Stimulated activated naive CD8-positive, alpha-beta T cell treated with anti-CD3 and anti-CD28 coated beads, Interleukin-15, Interleukin-2, amounts not matched to agents 100 ng/mL and 50 ng/mL, for 24 hours (primary cell): ENCODE measurements around the gene TMEM176A.
A peak's percentile ranks its signal among the peaks of the same experiment; 100 is the strongest.
"Not testable (repeated sequence)": the region's sequence is repeated elsewhere in the genome, so short reads cannot be mapped to it uniquely, and the experiment has no call there.

ENCODE experiments used
- H3K27ac Mint-ChIP-seq: one replicate; pipeline ENCODE4 v1.8.0; 2021; ENCODE audit warnings: mild to moderate bottlenecking, mixed read lengths
- H3K27me3 Mint-ChIP-seq: one replicate; pipeline ENCODE4 v1.8.0; 2021; ENCODE audit warnings: mixed read lengths
- H3K36me3 Mint-ChIP-seq: one replicate; pipeline ENCODE4 v1.8.0; 2021; ENCODE audit warnings: low read depth, mixed read lengths
- H3K4me1 Mint-ChIP-seq: one replicate; pipeline ENCODE4 v1.8.0; 2021; ENCODE audit warnings: low read depth, mixed read lengths
- H3K4me3 Mint-ChIP-seq: one replicate; pipeline ENCODE4 v1.8.0; 2021; ENCODE audit warnings: mild to moderate bottlenecking, mixed read lengths
- H3K9me3 Mint-ChIP-seq: one replicate; pipeline ENCODE4 v1.8.0; 2021; ENCODE audit warnings: mixed read lengths

The TMEM176A gene

GRCh38 chr7:150799741-150800580 lies 608 bp upstream of the TMEM176A start, which contains the start of gene TMEM176B:
Gene TMEM176B, minus strand, starts transcription at chr7:150800364. Its CDS starts 3,795 bp downstream, at chr7:150796569.
- Mint-ChIP-seq H3K36me3 (no peaks in the 10 kb centered on the region), H3K9me3 (no peaks in the 10 kb centered on the region), H3K4me1 (peaks cover 8% of the 10 kb centered on the region), H3K27ac (no peak within 1 kb of the TSS), H3K27me3 (peaks cover 48% of the 10 kb centered on the region), H3K4me3 (peak within 1 kb of the TSS; percentile 49)

DNA sequence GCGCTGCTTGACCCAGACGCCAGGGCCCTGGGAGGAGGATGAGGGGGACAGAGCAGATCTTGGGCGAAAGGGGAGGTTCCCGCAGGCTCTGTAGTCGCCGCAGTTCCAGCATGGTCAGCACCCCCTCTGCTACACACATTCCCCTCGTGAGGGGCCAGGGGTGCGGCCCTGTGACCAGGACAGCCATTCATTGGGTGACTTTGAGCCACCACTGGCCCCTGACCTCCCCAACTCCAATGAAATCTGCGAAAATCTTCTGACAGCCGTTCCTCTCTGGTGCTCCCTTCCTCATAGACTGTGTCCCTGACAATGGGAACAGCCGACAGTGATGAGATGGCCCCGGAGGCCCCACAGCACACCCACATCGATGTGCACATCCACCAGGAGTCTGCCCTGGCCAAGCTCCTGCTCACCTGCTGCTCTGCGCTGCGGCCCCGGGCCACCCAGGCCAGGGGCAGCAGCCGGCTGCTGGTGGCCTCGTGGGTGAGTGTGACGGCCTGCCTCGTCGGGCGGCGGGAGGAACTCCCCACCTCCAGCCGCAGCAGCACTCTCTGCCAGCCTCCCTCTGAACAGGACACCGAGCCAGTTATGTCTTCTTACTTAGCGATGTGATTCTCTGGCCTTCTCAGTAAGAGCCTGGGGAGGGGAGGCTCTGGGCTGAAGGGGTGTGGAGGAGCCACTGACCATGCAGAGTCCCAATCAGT lies 825 bp downstream of the TMEM176A start:
- no peaks in the 10 kb centered on the region for H3K36me3 Mint-ChIP-seq
- H3K4me3 Mint-ChIP-seq: peak overlapping the region; percentile 49
- H3K9me3 Mint-ChIP-seq: peaks cover 6% of the 10 kb centered on the region
- H3K4me1 Mint-ChIP-seq: peaks cover 8% of the 10 kb centered on the region
- no peak overlapping the region for H3K27ac Mint-ChIP-seq
- peaks cover 48% of the 10 kb centered on the region for H3K27me3 Mint-ChIP-seq

GRCh38 chr7:150801946-150802771 lies 1.6 kb downstream of the TMEM176A start:
- Mint-ChIP-seq H3K36me3 (no peaks in the 10 kb centered on the region), H3K27me3 (peaks cover 50% of the 10 kb centered on the region), H3K4me3 (peak overlapping the region; percentile 24), H3K9me3 (peaks cover 11% of the 10 kb centered on the region), H3K4me1 (peaks cover 8% of the 10 kb centered on the region), H3K27ac (no peak overlapping the region)

DNA sequence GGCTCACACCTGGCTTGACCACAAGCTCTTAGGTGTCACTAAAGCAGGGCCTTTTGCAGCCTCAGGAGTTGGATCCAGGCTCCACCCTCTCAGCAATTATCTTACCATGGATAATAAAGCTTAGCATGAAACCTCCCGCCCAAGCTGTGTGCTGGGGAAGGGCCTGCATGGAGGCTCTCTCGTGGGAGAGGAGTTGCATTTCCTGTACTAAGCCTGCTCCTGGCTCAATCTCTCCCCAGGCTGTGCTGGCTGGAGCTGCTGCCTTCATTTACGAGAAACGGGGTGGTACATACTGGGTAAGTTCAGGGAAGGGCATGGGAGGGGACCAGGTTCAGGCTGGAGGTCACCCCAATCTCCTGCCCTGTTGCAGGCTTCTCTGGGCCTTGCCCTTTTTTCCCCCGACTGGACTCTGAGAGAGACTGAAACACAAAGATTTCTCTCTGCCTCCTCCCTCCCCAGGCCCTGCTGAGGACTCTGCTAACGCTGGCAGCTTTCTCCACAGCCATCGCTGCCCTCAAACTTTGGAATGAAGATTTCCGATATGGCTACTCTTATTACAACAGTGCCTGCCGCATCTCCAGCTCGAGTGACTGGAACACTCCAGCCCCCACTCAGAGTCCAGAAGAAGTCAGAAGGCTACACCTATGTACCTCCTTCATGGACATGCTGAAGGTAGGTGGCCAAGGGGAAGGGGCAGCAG lies 2.7 kb downstream of the TMEM176A start:
- Mint-ChIP-seq H3K36me3 (no peaks in the 10 kb centered on the region), H3K4me1 (peaks cover 8% of the 10 kb centered on the region), H3K9me3 (peaks cover 11% of the 10 kb centered on the region), H3K4me3 (no peak overlapping the region), H3K27ac (no peak overlapping the region), H3K27me3 (peaks cover 42% of the 10 kb centered on the region)

DNA sequence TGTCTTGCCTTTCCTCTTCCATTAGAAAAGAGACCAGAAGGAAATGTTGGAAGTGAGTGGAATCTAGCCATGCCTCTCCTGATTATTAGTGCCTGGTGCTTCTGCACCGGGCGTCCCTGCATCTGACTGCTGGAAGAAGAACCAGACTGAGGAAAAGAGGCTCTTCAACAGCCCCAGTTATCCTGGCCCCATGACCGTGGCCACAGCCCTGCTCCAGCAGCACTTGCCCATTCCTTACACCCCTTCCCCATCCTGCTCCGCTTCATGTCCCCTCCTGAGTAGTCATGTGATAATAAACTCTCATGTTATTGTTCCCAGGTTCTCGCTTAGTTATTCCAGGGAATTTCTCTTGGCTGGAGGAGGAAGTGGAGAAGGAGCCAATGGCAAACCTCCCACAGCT lies 4.2 kb downstream of the TMEM176A start:
- Mint-ChIP-seq H3K4me1 (peaks cover 8% of the 10 kb centered on the region), H3K4me3 (no peak overlapping the region), H3K27me3 (peaks cover 41% of the 10 kb centered on the region), H3K36me3 (no peaks in the 10 kb centered on the region), H3K27ac (no peak overlapping the region), H3K9me3 (peaks cover 11% of the 10 kb centered on the region)

DNA sequence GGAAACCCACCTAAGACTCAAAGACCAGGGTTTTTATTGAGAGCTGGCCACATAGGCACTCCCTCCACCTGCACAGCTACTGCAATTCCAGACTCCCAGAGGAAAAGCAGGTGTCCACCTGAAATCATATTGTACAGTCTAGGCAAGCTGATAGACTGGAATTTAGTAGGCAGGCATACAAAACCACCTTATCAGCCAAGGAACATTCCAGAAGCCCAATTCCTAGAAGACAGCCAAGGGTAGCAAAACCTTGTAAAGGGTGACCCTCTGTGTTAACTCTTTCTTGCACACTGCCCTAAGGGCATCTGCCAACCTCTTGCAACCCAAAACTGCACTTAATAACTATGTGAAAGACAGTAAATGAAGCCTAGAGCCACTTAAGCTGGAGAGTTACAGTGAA lies 5.3 kb downstream of the TMEM176A start:
- no peak overlapping the region for H3K4me3 Mint-ChIP-seq
- peaks cover 11% of the 10 kb centered on the region for H3K9me3 Mint-ChIP-seq
- peaks cover 8% of the 10 kb centered on the region for H3K4me1 Mint-ChIP-seq
- H3K36me3 Mint-ChIP-seq: no peaks in the 10 kb centered on the region
- H3K27ac Mint-ChIP-seq: no peak overlapping the region
- peaks cover 49% of the 10 kb centered on the region for H3K27me3 Mint-ChIP-seq

DNA sequence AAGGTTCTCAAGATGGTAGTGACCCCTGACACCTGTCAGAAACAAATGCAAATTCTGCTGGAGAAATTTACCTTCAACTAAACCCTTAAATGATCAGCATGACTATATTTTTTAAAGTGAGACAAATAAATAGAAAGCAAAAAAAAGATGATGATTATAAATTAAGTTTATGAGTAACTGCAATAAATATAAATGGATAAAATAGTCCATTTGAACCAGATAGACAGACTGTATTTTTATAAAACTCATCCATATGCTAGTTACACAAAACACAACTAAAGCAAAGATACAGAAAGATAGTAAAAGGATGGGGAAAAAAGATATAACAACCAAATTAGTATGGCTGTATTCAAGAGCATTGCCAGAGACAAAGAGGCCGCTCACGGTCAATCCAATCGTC lies 5.9 kb downstream of the TMEM176A start:
- Mint-ChIP-seq H3K36me3 (no peaks in the 10 kb centered on the region), H3K4me1 (peaks cover 5% of the 10 kb centered on the region), H3K27me3 (peaks cover 48% of the 10 kb centered on the region)

GRCh38 chr7:150806863-150807262 lies 6.3 kb downstream of the TMEM176A start:
- peaks cover 11% of the 10 kb centered on the region for H3K9me3 Mint-ChIP-seq
- H3K27me3 Mint-ChIP-seq: peaks cover 48% of the 10 kb centered on the region
- no peaks in the 10 kb centered on the region for H3K36me3 Mint-ChIP-seq
- H3K27ac Mint-ChIP-seq: no peak overlapping the region
- no peak overlapping the region for H3K4me3 Mint-ChIP-seq
- H3K4me1 Mint-ChIP-seq: peaks cover 2% of the 10 kb centered on the region

More for the DNA sequence above, 5.9 kb downstream of the TMEM176A start:
- Mint-ChIP-seq H3K27ac (no peak overlapping the region), H3K4me3 (no peak overlapping the region), H3K9me3 (peaks cover 11% of the 10 kb centered on the region)

- H3K9me3 Mint-ChIP-seq: peaks cover 11% of the 10 kb centered on the region
- not testable (repeated sequence) for H3K4me1 Mint-ChIP-seq
Observed at GRCh38 chr7:150807616-150808438, 7.3 kb downstream of the TMEM176A start.

GRCh38 chr7:150814328-150815001 lies 13.9 kb downstream of the TMEM176A start:
- H3K27ac Mint-ChIP-seq: no peak overlapping the region
- H3K36me3 Mint-ChIP-seq: no peaks in the 10 kb centered on the region
- peaks cover 5% of the 10 kb centered on the region for H3K4me1 Mint-ChIP-seq
- no peak overlapping the region for H3K4me3 Mint-ChIP-seq
- H3K9me3 Mint-ChIP-seq: peaks cover 7% of the 10 kb centered on the region
- peaks cover 66% of the 10 kb centered on the region for H3K27me3 Mint-ChIP-seq

More at GRCh38 chr7:150807616-150808438, 7.3 kb downstream of the TMEM176A start:
- not testable (repeated sequence) for H3K36me3 Mint-ChIP-seq, H3K27ac Mint-ChIP-seq, H3K4me3 Mint-ChIP-seq
- peaks cover 45% of the 10 kb centered on the region for H3K27me3 Mint-ChIP-seq

DNA sequence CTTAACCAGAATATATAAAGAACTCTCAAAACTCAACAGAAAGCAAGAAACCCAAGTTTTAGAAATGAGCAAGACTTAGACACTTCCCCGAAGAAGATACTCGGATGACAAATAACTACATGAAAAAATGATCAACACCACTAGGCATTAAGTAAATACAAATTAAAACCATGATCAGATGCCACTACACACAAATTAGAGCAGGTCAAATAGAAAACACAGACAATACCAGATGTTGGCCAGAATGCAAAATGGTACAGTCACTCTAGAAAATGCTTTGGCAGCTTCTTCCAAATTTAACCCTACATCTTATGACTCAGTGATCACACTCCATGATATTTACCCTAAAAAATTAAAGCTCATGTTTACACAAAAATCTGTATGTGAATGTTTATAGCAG lies 18.4 kb downstream of the TMEM176A start:
- peaks cover 8% of the 10 kb centered on the region for H3K4me1 Mint-ChIP-seq
- H3K9me3 Mint-ChIP-seq: peaks cover 14% of the 10 kb centered on the region
- H3K27ac Mint-ChIP-seq: no peak overlapping the region
- no peaks in the 10 kb centered on the region for H3K36me3 Mint-ChIP-seq
- peaks cover 48% of the 10 kb centered on the region for H3K27me3 Mint-ChIP-seq
- no peak overlapping the region for H3K4me3 Mint-ChIP-seq

GRCh38 chr7:150820148-150820547 lies 19.6 kb downstream of the TMEM176A start:
- H3K27me3 Mint-ChIP-seq: peaks cover 46% of the 10 kb centered on the region
- H3K4me1 Mint-ChIP-seq: peaks cover 8% of the 10 kb centered on the region
- H3K4me3 Mint-ChIP-seq: no peak overlapping the region
- H3K27ac Mint-ChIP-seq: no peak overlapping the region
- H3K36me3 Mint-ChIP-seq: no peaks in the 10 kb centered on the region
- H3K9me3 Mint-ChIP-seq: peaks cover 14% of the 10 kb centered on the region

DNA sequence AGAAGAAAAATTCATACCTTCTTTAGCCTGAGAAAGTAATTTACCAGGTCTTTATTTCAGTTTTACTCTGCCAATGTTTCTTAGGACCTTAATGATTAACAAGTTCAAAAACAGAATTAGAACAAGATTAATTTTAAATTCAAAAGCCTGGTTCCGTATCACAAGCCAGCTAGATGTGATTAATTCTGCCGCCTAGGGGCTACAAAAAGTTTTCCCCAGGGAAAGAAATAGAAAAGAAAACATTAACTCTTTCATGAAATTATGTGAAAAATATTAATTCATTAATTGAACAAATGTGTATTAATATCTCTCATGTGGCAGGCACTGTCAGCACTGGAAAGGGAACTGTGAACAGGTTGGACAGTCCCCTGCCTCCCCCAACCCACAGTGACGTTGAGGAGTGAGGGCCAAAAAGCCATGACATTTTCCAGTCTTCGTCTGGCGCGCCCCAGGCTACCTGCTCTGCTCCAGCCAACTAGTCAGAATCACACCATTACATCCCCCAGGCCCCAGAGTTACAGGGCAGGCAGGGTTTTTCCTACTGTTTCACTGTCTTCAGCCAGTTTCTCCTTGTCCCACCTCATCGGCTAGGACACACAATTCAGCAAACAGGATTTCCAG lies 20.1 kb downstream of the TMEM176A start:
- Mint-ChIP-seq H3K4me3 (no peak overlapping the region), H3K4me1 (peaks cover 8% of the 10 kb centered on the region), H3K27ac (no peak overlapping the region), H3K36me3 (no peaks in the 10 kb centered on the region), H3K27me3 (peaks cover 46% of the 10 kb centered on the region), H3K9me3 (peaks cover 12% of the 10 kb centered on the region)
